AG09309 (cell line): ENCODE results near the gene TNFAIP3.

Experiments used
- DNase-seq: peaks from one replicate; pipeline ENCODE4 v3.0.0-alpha.2; 2010; ENCODE audit warnings: low read depth
- H3K4me3 ChIP-seq: 2 replicates; pipeline ENCODE4 v1.5.1; 2011; ENCODE audit warnings: mild to moderate bottlenecking, low read depth, low read length, moderate library complexity; ENCODE audit not compliant: control insufficient read depth
- CTCF ChIP-seq: IDR thresholded peaks from 2 replicates; pipeline ENCODE4 v1.5.1; 2011; ENCODE audit warnings: mild to moderate bottlenecking, low read depth, low read length, inconsistent platforms; ENCODE audit not compliant: insufficient read depth, control insufficient read depth; ENCODE audit errors: missing control alignments

The TNFAIP3 gene

GRCh38 chr6:137853569-137854213 is 13.4 kb upstream of the TNFAIP3 start:
- no peak for TF ChIP-seq CTCF
- no peak for DNase-seq
- H3K4me3 ChIP-seq, result no peak overlapping the region

DNA sequence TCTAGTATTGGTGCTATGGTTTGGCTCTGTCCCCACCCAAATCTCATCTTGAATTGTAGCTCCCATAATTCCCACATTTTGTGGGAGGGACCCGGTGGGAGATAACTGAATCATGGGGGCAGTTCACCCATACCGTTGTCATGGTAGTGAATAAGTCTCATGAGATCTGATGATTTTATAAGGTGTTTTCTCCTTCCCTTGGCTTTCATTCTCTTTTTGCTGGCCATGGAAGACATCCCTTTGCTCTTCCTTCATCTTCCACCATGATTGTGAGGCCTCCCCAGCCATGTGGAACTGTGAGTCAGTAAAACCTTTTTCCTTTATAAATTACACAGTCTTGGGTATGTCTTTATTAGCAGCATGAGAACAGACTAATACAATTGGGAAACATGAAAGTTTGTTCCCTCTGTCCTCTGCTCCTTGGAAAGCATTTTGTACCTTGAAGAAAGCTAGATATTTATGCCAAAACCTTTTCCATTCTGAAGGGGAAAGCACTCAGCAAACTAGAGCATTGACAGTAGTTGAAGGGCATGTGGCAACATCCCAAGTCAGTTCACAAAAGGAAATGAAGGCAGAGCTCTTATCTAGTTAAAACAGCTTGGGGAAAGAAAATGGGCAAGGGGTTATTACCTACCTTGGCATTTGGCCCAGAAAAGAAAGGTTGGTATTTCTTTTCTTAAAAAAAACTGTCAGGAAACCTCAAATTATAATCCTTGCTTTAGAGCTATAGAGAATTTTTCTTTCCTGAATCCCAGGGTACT is 10.7 kb upstream of the TNFAIP3 start:
- DNase-seq, result no peak
- H3K4me3 ChIP-seq, result no peak overlapping the region
- TF ChIP-seq CTCF, result no peak

DNA sequence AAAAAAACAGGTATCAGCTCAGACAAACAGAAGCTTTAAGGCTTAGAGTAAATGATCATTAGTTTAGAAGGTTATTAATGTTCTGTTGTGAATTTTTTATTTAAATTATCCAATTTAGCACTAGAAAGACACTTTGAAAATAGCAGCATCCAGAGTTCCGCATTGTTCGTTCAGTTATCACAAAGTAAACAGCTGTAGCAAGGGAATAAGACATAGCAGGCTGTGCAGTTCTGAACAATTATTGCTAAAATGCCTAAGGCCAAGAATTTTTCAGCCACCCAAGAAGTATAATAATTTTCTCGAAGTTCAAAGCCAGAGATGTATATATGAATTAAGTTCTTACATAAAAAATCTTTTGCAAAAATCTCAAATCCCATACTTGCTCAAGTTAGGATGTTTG is 8.0 kb upstream of the TNFAIP3 start:
- no peak for DNase-seq
- H3K4me3 ChIP-seq, result no peak overlapping the region

DNA sequence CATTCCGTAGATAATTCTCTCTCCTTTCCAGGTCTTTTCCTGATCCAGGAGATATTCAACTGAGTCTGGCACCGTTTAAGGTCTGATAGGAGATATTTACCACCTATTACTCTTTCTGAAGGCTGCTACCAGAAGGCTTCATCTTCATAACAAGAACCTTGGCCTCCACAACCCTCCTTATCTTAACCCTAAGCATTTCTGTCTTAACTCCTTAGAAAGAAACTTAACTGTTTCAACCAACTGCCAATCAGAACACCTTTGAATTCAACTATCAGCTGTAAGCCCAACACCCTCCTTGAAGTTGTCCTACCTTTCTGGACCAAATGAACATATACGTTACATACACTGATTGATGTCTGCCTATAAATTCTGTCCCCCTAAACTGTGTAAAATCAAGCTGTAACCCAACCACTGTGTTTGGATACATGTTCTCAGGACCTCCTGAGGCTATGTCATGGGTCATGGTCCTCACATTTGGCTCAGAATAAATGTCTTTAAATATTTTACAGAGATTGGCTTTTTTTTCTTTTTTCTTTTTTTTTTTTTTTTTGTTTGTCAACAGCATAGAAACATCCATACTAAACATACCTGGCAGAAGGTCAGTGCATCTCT is 6.6 kb upstream of the TNFAIP3 start:
- H3K4me3 ChIP-seq, result no peak overlapping the region
- DNase-seq, result no peak
- TF ChIP-seq CTCF, result no peak

More for the DNA sequence above, 8.0 kb upstream of the TNFAIP3 start:
- no peak for TF ChIP-seq CTCF

DNA sequence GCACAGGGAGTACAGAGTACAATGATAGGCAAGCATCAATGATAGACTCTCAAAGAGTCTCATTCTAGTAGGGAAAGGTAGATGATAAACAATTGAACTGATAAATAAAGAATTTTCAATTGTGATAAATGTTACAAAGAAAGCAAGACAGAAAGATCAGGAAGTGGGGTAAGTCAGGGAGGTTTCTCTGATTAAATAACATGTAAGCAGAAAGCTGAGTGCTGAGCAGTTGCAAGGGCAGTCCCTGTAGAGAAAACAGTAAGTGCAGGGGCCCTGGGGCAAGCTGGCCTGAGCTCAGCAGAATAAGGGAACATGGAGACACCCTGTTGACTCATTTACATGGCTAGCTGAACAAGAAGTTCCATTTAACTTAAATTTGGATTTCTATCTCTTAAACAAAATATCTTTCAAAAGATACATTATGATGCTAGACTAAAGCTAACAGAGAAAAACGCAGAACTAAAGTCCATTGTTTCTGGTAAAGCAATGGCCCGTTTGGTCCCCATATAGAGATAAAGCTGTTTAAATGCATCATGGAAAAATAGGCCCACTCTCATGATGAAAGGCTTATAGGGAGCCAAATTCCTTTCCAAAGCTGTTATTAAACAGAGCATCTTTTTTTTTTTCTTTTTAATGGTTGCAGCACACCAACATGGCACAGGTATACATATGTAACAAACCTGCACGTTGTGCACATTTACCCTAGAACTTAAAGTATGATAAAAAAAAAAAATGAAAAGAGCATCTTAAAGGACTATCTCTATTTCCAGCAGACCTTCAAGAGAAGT is 5.3 kb upstream of the TNFAIP3 start:
- H3K4me3 ChIP-seq, result no peak overlapping the region
- TF ChIP-seq CTCF, result no peak
- DNase-seq, result no peak

DNA sequence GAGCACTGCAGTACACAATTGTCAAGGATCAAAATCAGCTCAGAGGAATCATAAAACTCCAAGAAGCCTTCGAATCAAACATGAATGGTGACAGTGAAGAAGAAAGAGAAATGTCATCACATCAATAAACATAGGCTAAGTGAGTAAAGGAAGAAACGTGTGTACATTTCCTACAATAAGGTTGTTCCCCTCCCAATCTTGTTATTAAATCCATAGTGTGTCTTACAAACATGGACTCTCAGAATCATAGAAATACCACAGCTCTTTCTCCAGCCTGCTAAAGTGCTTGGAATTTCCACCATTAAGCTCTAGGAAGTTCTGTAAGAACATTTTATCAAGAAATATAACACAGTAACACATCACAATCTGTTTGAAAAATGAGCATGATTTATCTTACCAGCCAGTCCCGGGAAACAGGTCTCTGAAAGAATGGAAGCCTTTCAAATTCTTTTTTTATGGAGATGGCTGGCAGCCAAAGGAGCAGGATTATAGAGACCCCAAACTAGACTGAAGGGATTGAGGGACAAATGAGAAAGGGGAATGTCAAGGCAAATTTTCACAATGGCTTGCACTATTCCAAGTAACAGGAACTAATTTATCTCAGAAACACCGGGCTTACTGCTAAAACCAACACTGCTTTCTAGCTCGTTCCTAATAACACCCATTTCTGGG is 4.5 kb upstream of the TNFAIP3 start:
- no peak for TF ChIP-seq CTCF
- DNase-seq, result no peak
- no peak overlapping the region for H3K4me3 ChIP-seq
